Measurements from ENCODE around the gene BCL7A.

BCL7A gene

DNA sequence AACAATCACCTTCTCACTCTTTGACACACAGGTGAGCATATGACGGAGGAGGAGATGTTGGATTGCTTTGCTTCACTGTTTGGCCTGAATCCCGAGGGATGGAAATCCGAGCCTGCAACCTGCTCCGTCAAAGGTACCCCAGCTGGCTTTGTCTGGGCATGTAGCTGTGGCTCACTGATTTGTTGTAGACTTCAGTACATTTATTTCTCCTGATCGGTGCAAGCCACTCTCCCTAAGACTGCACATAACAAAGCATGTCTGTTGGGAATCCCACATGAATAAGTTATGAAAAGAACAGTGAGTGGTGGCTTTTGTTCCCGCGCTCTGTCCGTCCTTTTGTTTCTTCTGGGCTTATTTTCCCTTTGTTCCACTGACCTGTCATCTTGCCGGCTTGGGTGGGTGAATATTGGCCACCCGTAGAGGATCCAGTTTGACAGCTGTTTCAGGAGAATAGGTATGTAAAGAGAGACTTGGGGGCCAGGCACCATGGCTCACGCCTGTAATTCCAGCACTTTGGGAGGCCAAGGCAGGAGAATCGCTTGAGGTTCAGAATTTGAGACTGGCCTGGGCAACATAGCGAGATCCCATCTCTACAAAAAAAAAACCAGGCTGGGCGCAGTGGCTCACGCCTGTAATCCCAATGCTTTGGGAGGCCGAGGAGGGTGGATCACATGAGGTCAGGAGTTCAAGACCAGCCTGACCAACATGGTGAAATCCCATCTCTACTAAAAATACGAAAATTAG, 20.0 kb upstream of the BCL7A start:
- no peak for DNase-seq

DNA sequence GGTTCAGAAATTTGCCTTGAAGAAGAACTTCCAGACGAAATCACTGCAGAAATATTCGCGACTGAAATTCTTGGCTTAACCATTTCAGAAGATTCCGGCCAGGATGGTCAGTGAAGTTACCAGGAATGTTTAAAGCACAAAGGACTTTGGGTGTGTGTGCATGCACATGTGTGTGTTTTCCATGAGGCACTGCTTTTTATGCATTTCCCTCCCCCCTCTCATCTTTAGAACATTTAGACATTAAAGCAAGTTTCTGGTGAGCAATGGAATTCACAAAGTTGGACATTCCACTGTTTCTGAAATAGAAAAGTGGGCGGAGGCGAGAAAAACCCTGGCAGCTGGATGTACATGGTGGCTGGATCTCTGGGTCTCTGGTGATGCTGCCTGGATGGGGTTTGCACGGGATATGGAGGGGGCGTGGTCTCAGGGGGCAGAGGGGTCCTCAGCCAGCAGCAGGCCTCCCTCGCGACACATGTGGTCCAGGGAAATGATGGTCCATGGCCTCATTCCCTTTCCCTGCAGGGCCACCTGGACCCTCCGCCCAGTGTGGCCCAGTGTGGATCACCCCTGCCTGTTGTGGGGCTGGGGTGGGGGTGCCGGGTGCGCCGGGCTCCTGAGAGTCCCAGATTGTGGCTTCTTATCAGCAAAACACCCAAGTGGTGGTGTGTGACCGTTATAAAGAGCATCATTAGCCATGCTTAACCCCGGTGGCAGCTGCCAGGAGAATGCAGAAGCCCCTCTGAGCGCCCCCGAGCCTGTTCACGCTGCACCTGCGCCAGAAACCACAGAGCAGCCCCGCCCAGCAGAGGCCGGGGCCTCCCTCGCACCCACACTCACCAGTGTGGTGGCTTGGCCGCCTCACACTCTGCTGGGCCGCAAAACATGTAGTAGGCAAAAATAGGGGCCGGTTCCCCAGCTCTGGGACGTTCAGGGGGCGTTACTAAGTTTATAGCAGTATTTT, 17.8 kb upstream of the BCL7A start:
- no peak for DNase-seq

DNA sequence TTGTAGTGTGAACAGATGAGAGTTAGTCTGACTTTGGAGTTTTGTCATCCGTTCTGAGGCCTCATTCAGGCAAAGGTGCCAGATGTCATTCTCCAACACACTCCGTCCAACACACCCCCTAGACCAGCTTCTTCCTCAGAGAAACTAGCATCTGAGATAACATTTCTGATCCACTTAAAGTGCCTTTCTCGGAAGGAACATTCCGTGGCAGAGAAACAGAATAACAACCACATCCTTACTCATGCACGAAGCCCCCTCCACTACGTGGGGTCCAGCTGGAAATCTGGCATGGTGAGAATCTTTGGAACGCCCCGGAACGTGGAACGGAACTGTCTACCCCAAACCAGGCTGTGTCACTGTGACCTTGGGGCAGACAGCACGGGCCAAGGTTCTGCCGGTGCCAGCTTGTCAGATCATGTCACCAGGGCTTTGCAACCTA, 17.0 kb upstream of the BCL7A start:
- DNase-seq, result no peak

DNA sequence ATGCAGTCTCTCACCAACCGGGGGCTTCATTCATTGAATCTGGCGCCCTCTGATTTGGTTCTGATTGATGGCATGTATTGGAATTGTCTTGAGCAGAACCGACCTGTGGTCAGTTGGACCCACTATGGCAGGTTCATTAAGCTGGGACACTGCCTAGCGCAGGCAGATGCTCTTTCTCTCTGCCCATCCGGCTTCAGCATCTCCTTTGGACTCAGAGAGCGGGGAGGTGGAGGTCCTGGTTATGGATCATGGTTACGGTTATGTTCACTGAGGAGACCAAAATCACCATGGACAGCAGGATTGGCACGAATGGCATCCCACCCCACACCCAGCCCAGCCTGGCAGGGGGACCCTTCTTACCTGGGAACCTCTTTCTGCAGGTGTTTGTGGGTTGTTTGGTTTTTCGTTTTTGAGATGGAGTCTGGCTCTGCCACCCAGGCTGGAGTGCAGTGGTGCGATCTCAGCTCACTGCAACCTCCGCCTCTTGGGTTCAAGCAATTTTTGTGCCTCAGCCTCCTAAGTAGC, 16.4 kb upstream of the BCL7A start:
- no peak for DNase-seq

DNA sequence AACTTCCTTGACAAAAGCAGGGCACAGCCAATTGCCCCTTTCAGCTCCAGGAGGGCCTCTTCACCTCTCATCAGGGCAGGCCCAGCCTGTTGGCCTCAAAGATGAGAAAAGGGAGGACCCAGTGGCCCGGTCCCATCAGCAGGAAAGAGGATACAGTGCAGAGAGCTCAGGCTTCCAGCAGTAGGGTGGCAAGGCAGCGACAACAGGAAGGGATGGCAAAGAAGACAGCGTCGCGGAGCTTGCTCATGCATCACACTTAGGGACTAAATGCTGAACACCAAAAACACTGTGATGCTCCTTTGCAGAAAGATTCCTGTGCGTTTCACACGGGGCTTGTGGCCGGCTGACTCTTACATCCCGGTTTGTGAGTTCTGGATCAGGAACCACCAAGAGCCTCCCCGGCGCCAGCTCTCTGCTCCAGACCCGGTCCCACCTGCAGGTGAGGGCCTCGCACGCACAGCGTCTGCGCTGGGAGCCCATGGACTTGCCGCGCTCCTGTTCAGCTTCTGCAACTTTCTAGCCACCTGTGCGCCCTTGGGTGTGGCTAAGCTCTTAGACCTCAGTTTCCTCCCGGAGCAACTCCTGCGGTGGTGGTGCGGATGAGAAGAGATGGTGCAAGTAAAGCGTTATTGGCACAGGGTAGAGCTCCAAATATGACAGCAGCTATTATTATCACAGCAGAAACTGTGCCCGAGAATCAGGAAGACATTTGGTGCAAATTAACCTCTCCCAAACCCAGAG, 15.3 kb upstream of the BCL7A start:
- DNase-seq, result no peak

DNA sequence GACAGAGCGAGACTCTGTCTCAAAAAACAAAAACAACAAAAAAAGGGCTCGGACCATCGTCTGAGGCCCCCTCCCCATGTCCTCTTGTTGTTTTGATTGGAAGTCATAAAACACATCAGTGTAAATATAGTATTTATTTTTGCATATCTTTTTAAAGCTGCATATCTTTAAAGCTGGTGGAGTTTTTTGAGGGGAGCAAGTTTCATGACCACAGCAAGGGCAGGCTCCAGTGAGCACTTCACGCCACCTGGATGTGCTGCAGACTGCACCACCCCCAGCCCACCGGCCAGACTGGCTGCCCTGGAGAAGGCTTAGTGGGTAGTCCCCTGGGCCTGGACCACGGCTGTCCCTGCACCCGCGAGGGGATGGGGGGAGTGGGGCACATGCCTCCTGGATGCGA, 11.9 kb upstream of the BCL7A start:
- DNase-seq, result no peak

DNA sequence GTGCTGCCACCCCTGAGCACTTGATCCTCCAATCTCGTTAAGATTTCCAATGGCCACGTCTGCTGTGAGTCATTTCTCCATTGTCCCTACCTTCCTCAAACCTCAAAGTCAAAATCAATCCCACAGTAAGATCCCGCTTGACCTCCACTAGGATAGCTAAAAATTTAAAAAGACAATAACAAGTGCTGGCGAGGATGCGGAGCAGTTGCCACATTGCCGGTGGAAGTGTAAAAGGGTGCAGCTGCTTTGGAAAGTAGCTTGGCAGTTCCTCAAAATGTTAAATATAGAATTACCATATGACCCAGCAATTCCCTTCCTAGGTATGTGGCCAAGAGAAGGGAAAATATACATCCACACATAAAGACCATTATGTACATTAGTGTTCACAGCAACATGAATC, 9.5 kb upstream of the BCL7A start:
- DNase-seq, result no peak

DNA sequence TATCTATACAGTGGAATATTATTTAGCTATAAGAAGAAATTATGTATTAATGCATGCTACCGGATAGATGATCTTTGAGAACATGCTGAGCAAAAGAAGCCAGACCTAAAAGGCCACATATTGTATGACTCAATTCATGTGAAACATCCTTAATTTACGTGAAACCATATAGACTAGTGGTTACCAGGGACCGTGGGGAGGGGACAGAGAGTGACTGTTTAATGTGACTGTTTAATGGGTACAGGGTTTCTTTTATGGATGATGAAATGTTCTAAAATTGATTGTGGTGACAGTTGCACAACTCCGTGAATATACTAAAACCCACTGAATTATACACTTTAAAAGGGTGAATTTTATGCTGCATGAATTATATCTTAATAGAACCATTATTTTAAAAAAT, 8.5 kb upstream of the BCL7A start:
- no peak for DNase-seq

DNA sequence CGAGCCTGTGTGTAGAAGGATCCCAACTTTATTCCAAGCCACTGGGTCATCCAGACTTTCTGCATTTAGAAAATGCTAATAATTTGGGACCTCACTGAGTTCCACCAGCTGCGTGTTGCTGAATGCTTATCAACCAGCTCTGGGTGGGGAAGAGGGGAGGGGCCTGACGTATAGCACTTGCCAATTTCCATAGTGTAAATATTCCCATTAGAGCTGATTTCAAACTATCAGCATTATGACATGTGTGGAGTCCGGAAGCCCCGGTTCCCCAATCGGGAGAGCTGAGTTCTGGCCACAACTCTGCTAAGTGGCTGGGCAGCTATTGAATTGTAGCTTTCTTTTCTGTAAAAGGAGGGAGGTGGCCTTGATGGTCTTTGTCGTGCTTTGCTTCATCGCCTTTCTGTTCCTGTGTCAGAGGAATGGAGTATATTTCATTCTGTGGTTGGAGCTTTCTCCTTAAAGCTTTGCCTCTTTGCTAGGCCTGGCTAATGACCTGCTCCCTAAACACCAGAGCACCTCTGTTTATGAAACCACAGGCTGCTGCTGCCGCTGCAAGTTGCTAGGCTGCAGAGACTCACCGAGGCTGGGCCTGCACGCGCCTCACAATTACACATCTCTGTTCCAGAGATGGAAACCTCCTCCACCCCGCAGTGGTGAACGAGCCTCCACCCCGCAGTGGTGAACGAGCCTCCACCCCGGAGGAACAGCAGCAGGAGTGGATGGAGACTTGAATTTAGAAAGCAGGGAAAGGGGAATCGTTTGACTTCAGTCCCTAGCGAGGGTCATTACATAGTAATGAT, 7.7 kb upstream of the BCL7A start:
- no peak for DNase-seq

DNA sequence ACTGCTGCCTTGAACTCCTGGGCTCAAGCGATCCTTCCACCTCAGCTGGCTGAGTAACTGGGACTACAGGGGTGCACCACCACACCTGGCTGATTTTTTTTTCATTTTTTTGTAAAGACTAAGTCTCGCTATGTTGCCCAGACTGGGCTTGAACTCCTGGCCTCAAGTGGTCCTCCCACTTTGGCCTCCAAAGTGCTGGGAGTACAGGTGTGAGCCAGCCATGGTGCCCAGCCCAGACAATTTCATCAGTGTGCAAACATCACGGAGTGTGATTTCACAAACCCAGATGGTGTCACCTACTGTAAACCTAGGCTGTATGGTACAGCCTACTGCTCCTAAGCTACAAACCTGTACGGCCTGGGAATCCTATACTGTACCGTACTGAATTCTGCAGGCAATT, 6.9 kb upstream of the BCL7A start:
- no peak for DNase-seq

DNA sequence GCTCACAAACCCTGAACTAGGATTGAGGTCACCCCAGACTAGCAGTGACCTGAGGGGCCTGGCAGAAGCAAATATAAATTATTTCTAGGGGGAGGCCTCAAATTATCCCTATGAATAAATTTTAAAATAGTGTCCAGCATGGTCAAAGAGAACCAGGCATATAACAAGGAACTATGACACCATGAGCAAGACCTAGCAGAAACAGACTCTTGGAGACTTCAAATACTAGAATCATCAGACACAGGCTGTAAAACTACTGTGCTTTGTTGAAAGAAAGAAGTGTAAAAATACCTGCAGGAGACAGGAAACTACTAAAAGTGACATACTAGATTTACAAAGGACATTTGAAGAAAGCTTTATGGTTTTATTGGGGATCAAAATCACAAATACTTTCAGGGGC, 3.2 kb upstream of the BCL7A start:
- no peak for DNase-seq

DNA sequence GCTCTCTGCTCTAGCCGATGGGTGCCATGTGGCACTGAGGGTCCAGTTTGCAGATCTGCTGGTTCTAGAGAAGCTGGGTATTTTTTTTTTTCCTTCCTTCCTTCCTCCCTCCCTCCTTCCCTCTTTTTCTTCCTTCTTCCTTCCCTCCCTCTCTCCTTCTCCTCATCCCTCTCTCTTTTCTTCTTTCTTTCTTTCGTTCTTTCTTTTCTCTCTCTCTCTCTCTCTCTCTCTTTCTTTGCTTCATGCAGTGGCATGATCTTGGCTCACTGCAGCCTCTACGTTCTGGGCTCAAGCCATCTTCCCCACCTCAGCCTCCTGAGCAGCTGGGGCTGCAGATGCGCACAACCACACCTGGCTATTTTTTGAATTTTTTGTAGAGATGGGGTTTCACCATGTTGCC, 2.7 kb upstream of the BCL7A start:
- no peak for DNase-seq

DNA sequence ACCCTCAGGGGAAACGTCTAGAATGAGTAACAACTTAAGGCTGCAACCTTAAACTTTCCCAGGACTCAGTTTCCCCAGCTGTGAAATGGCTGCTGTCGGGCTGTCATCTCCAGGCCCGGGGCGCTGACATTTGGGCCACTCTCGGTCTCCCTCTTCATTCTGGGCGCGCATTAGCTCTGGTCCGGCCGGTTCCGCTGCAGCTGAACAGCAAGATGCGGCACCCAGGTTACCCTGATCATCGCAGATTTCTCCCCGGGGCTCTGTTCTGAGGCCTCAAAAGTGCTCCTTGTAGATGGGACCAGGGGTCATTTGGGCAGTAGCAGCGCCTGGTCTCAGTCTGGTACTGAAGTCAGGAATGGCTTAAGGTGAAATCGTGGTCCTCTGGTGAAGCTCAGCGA, 890 bp upstream of the BCL7A start:
- no peak for DNase-seq

DNA sequence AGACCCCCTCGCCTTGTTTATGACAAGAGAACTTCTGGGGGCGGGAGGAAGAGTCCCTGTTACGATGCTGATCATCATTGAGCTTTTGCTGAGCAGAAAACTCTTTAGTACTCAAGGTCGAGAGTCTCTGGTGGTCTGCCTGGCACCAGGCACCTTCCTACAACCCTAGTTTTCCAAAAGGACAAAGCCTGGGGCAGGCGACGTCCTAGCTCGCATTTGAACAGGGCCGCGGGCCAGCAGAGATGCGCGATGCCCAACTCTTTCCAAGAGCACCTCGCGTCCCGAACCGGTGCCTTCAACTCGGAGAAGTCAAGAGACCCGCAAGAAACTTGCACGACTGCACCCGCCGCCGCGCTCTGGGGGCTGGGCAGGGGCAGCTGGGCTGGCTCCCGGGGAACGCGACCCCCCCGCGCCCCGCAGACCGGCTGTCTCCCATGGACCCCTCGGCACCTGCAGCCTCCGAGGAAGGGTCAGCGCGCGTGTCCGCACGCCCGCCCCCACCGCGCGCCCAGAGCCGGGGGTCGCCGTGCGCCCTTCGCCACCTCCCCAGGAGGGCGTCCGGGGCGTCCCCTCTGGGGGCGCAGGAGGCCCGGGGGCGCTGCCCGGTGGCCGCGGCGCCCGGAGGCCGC, 377 bp upstream of the BCL7A start:
- DNase-seq, result no peak

DNA sequence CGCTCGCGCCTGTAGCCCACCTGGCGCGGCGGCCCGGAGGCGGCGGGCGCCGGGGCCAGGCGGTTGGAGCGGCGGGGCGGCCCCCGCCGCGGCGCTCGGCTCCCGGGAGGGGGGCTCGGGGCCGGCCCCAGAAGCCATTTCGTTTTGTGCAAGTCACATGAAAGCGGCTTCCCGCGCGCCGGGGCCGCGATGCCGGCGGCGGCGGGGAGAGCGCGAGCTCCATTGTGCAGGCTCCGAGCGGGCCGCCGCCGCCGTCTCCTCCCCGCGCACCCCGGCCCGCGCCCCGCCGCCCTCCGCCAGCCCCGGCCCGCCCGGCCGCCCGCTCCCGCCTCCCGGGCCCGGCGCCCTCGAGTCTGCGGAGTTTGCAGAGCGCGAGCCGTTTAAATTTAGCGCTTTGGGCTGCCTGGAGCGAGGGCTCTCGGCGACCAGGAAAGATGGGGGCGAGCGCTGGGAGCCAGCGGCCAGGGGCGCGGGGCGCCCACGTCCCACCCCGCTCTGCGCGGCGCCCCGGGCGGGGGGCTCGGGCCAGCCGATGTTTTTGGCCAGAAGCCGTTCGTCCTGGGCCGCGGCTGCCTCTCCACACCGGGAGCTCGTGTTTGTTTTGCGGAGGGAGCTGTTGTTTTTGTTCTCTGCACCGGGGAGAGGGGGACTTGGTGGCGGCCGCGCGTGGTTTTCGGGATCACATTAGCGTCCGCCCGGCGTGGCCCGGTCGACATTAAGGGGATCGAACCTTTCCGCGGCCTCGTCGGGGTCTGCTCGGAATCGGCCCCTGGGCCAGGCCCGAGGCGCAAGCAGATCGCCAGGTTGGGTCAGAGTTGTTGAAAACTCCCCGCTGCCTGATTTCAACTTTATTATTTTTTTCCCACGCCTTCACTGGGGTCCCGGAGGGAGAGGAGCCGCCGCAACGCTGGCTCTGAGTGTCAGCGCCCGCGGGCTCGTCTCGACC, 982 bp downstream of the BCL7A start:
- DNase-seq, result peak; percentile 24

DNA sequence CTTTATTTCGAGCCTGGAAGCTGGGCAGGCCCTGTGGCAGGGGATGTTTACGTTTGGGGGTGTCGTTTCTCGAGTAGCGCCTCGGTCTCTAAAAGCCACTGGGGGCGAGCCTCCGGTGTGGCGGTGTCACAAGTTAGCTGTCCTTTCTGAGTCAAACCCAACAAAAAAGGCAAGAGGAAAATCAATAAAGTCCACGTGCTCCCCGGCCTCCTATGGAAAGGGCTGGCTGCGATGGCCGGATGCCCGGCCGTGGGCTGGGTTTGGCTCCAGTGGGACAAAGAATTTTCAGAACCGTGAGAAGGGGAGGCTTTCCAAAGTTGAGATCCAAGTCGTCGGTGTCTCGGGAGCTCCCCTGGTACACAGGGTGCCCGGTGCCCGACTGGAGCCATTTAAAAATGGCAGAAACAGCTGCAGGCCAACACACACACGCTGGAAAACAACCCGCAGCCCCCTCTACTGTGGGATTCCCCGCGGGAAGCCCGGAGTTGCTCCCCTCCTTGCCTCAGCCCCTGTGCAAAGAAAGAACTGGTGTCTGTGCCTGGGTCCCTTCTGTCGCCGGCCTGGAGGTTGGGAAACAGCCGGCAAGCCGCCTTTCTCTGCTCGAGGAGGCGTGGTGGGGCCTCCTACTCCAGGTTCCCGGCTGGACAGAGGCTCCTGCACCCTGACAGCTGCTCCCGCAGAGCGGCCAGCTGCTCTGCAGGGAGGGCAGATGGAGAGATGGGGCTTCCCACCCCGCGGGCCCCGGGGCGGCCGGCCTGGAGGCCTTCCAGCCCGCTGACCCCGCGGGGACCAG, 1.9 kb downstream of the BCL7A start:
- no peak for DNase-seq

DNA sequence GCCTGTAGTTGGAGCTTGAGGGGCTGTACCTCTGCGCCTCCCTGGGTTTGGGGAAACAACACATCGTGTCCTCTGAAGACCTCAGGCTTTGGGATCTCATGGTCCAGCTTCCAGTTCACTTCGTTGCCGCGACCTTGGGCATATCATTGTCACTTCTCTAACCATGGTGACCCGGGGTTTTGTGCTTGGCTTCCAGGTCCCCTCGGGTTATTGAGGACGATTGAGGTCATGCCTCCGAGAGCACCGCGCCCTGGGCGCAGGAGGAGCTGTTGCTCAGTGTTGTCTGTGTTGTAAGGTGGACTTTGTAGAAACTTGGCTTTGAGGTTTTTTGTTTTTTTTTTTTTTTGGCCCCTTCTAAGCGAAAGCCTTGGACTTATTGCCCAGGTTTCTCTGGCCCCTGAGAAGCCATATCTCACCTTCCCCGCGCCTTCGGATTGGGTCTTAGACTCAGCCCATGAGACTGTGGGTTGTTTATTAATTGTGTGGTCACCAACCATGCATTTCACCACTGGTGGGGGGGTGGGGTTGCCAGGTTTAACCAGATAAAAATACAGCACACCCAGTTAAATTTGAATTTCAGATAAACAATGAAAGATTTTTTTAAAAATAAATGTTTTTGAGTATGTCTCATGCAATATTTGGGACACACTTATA, 2.6 kb downstream of the BCL7A start:
- DNase-seq, result no peak

DNA sequence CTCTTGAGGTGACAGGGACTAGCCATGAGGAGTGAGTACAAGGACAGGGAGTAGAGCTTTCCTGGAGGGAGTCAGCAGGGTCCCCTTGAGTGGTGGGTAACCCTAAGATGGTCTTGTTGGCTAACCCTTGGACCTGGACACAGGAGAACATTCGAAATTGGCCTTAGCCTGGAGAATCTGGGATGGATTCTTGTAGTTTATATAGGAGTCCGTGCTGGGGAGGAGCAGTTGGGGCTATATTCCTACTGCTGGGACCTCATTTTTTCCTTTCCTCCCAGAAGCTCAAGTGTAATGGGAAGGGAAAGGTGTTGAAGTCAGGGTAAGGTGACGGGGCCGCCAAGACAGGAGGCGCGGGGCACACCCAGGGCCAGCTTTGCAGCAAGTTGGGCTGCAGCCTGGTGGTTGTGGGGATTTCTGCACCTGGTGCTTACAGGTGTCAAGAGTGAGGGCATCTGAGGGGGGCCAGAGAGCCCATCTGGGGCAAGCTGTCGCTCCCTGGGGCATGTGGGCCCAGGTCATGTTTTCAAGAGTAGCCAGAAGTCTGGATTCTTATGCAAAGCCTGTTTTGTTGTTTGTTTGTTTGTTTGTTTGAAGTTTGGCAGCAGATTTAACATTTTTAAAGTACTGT, 5.1 kb downstream of the BCL7A start:
- no peak for DNase-seq

Data from stimulated activated CD4-positive, alpha-beta T cell treated with anti-CD3 and anti-CD28 coated beads, Interleukin-1b, Interleukin-23, amount 100 ng/mL, for 48 hours (primary cell).